DOHH2 (cell line): ENCODE measurements around the gene CPA5.

Experiments
- H3F3A ChIP-seq: fragments of 200-600 bp; sonication (generic), shearing (Covaris generic); 2 replicates; pipeline ENCODE4 v1.6.0; 2016; ENCODE audit warnings: antibody characterized with exemption, mild to moderate bottlenecking; ENCODE audit not compliant: control insufficient read depth, insufficient read depth
- H3K27ac ChIP-seq: fragments of 200-600 bp; sonication (generic); 2 replicates; pipeline ENCODE4 v1.5.1; 2014; ENCODE audit warnings: low read depth, mild to moderate bottlenecking, low read length, moderate library complexity
- H3K27me3 ChIP-seq: fragments of 200-600 bp; sonication (generic); 2 replicates; pipeline ENCODE4 v1.6.1; 2014; ENCODE audit warnings: mild to moderate bottlenecking, low read length, mixed read lengths; ENCODE audit not compliant: control insufficient read depth
- H3K36me3 ChIP-seq: fragments of 200-600 bp; sonication (generic); 2 replicates; pipeline ENCODE4 v1.6.1; 2014; ENCODE audit warnings: mild to moderate bottlenecking, low read length, moderate library complexity, mixed read lengths; ENCODE audit not compliant: control insufficient read depth
- H3K4me1 ChIP-seq: fragments of 200-600 bp; sonication (generic); 2 replicates; pipeline ENCODE4 v1.6.1; 2014; ENCODE audit warnings: mild to moderate bottlenecking, low read length, mixed read lengths; ENCODE audit not compliant: control insufficient read depth
- H3K4me2 ChIP-seq: fragments of 200-600 bp; sonication (generic); 2 replicates; pipeline ENCODE4 v1.6.0; 2014; ENCODE audit warnings: mild to moderate bottlenecking, low read length, moderate library complexity
- H3K4me3 ChIP-seq: fragments of 200-600 bp; sonication (generic); 2 replicates; pipeline ENCODE4 v1.5.1; 2014; ENCODE audit warnings: mild to moderate bottlenecking, low read length, mixed read lengths
- H3K79me2 ChIP-seq: fragments of 200-600 bp; sonication (generic); 2 replicates; pipeline ENCODE4 v1.6.1; 2014; ENCODE audit warnings: mild to moderate bottlenecking, low read length, mixed read lengths; ENCODE audit not compliant: control insufficient read depth
- H3K9me2 ChIP-seq: fragments of 200-600 bp; sonication (generic); replicated peaks from 2 replicates; pipeline ENCODE4 v1.6.1; 2014; ENCODE audit warnings: mild to moderate bottlenecking, low read length, mixed read lengths; ENCODE audit not compliant: control insufficient read depth
- H3K9me3 ChIP-seq: fragments of 200-600 bp; sonication (generic); 2 replicates; pipeline ENCODE4 v1.6.1; 2014; ENCODE audit warnings: antibody characterized with exemption, low read length, mixed read lengths; ENCODE audit not compliant: control insufficient read depth, insufficient read depth
- H4K20me1 ChIP-seq: fragments of 200-600 bp; sonication (generic); 2 replicates; pipeline ENCODE4 v1.6.0; 2014; ENCODE audit warnings: low read depth, mild to moderate bottlenecking, antibody characterized with exemption, low read length, moderate library complexity; ENCODE audit not compliant: control insufficient read depth, insufficient read depth
- EZH2phosphoT487 ChIP-seq: fragments of 200-600 bp; sonication (generic); IDR thresholded peaks from 2 replicates; pipeline ENCODE4 v1.6.1; 2017; ENCODE audit warnings: borderline replicate concordance, mild to moderate bottlenecking, antibody characterized with exemption, low read length, moderate library complexity, mixed read lengths
- TF ChIP-seq, protein P1 (sequence below): fragments of 200-600 bp; sonication (generic); IDR thresholded peaks from one replicate; pipeline ENCODE4 v1.5.1; 2014; ENCODE audit warnings: antibody characterized with exemption, mild to moderate bottlenecking, low read depth, low read length; ENCODE audit not compliant: poor library complexity, severe bottlenecking

The CPA5 gene

DNA sequence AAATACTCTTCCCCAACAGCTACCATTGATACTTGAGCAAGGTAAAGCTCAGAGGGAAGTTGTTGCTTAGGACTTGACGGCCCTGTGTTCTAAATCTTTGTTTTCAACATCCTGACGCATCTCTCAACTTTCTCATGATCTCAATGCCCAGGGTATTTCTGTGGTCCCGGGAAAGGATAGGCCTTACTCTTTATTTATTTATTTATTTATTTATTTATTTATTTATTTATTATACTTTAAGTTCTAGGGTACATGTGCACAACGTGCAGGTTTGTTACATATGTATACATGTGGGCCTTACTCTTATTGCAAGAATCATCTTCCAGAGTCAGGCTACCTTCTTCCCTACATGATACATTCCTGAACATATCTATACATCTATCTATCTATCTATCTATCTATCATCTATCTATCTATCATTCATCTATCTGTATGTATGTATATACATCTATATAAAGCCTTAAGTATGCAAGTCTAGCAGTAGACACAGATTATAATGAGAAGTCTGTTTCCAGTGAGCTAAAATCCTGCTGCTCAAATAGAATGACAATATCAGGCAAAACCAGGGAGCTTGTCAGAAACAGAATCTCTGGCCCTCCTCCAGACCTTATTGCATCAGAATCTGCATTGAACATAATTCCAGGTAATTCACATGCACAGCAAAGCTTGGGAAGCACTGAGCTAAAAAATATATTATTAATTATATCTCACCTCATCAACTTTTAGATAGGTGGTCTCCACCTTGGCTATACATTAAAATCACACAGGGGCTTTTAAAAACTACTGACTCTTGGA, 12.2 kb upstream of the CPA5 start:
- H3K9me2 ChIP-seq: no peaks in the 10 kb centered on the region
- H3K27ac ChIP-seq: no peak overlapping the region
- no peaks in the 10 kb centered on the region; the same call in 1 of the 2 replicates for H3K27me3 ChIP-seq
- H3K36me3 ChIP-seq: no peaks in the 10 kb centered on the region
- H3K79me2 ChIP-seq: no peaks in the 10 kb centered on the region
- no peak overlapping the region for H3K4me3 ChIP-seq
- TF ChIP-seq, protein P1, sequence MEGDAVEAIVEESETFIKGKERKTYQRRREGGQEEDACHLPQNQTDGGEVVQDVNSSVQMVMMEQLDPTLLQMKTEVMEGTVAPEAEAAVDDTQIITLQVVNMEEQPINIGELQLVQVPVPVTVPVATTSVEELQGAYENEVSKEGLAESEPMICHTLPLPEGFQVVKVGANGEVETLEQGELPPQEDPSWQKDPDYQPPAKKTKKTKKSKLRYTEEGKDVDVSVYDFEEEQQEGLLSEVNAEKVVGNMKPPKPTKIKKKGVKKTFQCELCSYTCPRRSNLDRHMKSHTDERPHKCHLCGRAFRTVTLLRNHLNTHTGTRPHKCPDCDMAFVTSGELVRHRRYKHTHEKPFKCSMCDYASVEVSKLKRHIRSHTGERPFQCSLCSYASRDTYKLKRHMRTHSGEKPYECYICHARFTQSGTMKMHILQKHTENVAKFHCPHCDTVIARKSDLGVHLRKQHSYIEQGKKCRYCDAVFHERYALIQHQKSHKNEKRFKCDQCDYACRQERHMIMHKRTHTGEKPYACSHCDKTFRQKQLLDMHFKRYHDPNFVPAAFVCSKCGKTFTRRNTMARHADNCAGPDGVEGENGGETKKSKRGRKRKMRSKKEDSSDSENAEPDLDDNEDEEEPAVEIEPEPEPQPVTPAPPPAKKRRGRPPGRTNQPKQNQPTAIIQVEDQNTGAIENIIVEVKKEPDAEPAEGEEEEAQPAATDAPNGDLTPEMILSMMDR: no peak
- TF ChIP-seq EZH2phosphoT487: no peak
- no peaks in the 10 kb centered on the region for H3K9me3 ChIP-seq
- H3K4me2 ChIP-seq: no peak overlapping the region
- H3K4me1 ChIP-seq: peaks cover 8% of the 10 kb centered on the region
- H4K20me1 ChIP-seq: no peaks in the 10 kb centered on the region
- no peaks in the 10 kb centered on the region for H3F3A ChIP-seq

DNA sequence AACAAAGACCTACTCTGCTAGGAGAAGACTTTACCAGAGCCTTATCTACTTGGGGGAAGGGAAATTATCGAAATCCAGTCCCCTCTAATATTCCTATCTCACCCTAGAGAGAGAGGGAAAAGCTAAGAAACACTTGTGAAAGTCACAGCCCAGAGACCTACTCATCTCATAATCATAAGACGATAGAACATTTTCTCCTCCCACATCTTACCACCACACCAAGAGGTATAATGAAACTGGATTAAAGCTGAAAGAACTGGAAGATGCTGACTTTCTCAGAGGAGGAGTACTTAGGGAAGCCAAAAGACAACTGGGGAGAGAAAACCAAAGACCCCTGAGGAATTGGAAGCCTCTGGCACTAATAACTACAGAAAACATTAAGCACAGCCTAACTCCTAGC, 10.8 kb upstream of the CPA5 start:
- Histone ChIP-seq H3K4me3 (no peak overlapping the region), H3K36me3 (no peaks in the 10 kb centered on the region), H3F3A (no peaks in the 10 kb centered on the region), H3K27me3 (no peaks in the 10 kb centered on the region; the same call in 1 of the 2 replicates), H3K4me1 (no peaks in the 10 kb centered on the region), H3K9me2 (no peaks in the 10 kb centered on the region), H4K20me1 (no peaks in the 10 kb centered on the region), H3K9me3 (no peaks in the 10 kb centered on the region), H3K27ac (no peak overlapping the region), H3K79me2 (no peaks in the 10 kb centered on the region), H3K4me2 (no peak overlapping the region)
- no peak for TF ChIP-seq EZH2phosphoT487
- TF ChIP-seq, protein P1: no peak

DNA sequence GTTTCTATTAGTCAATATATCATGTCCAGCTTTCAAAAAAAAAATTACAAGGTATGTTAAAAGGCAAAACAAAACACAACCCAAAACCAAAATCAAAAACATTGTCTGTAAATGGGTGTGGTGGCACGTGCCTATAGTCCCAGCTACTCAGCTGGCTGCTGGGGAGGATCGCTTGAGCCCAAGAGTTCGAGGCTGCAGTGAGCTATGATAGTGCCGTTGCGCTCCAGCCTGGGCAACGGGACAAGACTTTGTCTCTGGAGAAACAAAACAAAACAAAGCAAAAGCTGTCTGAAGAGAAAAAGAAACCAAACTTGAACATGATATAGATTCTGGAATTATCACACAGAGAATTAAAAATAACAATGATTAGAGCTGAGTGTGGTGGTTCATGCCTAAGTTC, 10.3 kb upstream of the CPA5 start:
- Histone ChIP-seq H3K9me3 (no peaks in the 10 kb centered on the region), H4K20me1 (no peaks in the 10 kb centered on the region), H3K9me2 (no peaks in the 10 kb centered on the region), H3K79me2 (no peaks in the 10 kb centered on the region), H3K27me3 (no peaks in the 10 kb centered on the region; the same call in 1 of the 2 replicates), H3K4me2 (no peak overlapping the region), H3K4me1 (no peaks in the 10 kb centered on the region), H3K4me3 (no peak overlapping the region), H3F3A (no peaks in the 10 kb centered on the region), H3K36me3 (no peaks in the 10 kb centered on the region), H3K27ac (no peak overlapping the region)
- no peak for TF ChIP-seq EZH2phosphoT487
- TF ChIP-seq, protein P1: no peak
